Measurements from ENCODE around the gene PPIL4. TPM values are rescaled to one million over a fixed set of nuclear protein-coding genes. Genes with fewer than 3 reads are reported as not detected.

The PPIL4 gene
- total RNA-seq, 1 experiment from 2014 or later: 36.9 TPM

GRCh38 chr6:149477544-149477943 is 68.3 kb downstream of the PPIL4 start:
- H3K79me2 ChIP-seq (ENCODE audit: insufficient read depth, low read length): no peaks in the 10 kb centered on the region
- no peak for TF ChIP-seq CTCF (conservative IDR thresholded peaks at IDR 0.05)
- no peak overlapping the region for H3K14ac ChIP-seq (ENCODE audit: insufficient read depth, low read length)
- no peaks in the 10 kb centered on the region for H3K9me3 ChIP-seq (ENCODE audit: control insufficient read depth, low read depth, low read length)
- no peaks in the 10 kb centered on the region for H3K4me1 ChIP-seq (ENCODE audit: insufficient read depth, low read length)
- H4K20me1 ChIP-seq (ENCODE audit: control insufficient read depth, insufficient read depth, insufficient read length): no peaks in the 10 kb centered on the region
- H3K9ac ChIP-seq (ENCODE audit: extremely low read depth, insufficient read length, low read length): no peak overlapping the region
- H3K23ac ChIP-seq (ENCODE audit: insufficient read length, low read depth, low read length): no peak overlapping the region
- no peak overlapping the region for H3T11ph ChIP-seq (ENCODE audit: low read length)
- no peak overlapping the region for H3K56ac ChIP-seq (ENCODE audit: insufficient read length, low read depth, low read length)
- no peak overlapping the region for H2BK5ac ChIP-seq (ENCODE audit: insufficient read length, low read length)
- H3K4ac ChIP-seq (ENCODE audit: low read depth, low read length): no peak overlapping the region
- no peak overlapping the region for H2BK12ac ChIP-seq (ENCODE audit: insufficient read length, low read depth, low read length)
- H3K9me3 Mint-ChIP-seq: no peaks in the 10 kb centered on the region
- no peak overlapping the region for H2BK120ac ChIP-seq (ENCODE audit: low read depth, low read length, poor library complexity, severe bottlenecking)
- no peaks in the 10 kb centered on the region for H3K79me1 ChIP-seq (ENCODE audit: insufficient read depth, low read depth, low read length, poor library complexity, severe bottlenecking)
- no peaks in the 10 kb centered on the region for H3K27me3 Mint-ChIP-seq (ENCODE audit: low read depth)
- no peak overlapping the region for H2BK15ac ChIP-seq (ENCODE audit: low read depth, low read length)
- H4K5ac ChIP-seq (ENCODE audit: insufficient read length, low read depth, low read length): no peak overlapping the region
- no peaks in the 10 kb centered on the region for H3K36me3 Mint-ChIP-seq (ENCODE audit: insufficient read depth in 1 of 3, low read depth in 3 of 3)
- H3K18ac ChIP-seq (ENCODE audit: insufficient read length, low read depth, low read length): no peak overlapping the region
- no peak overlapping the region for H3K27ac Mint-ChIP-seq
- no peak overlapping the region for H2BK20ac ChIP-seq (ENCODE audit: low read depth, low read length, poor library complexity, severe bottlenecking)
- no peak overlapping the region for H3K4me3 Mint-ChIP-seq
- no peaks in the 10 kb centered on the region for H3K23me2 ChIP-seq (ENCODE audit: insufficient read length, low read depth, low read length, poor library complexity, severe bottlenecking)
- WGBS (ENCODE audit: extremely low coverage, insufficient read length, low lambda C conversion rate): no CpG with 5 or more reads among the region's 5 CpGs
- DNase-seq: no peak
- H4K8ac ChIP-seq (replicated peaks; ENCODE audit: insufficient read length, low read depth, low read length): no peak overlapping the region
- H4K91ac ChIP-seq (ENCODE audit: insufficient read length, low read depth, low read length): no peak overlapping the region
- no peak overlapping the region for H2AK5ac ChIP-seq (ENCODE audit: insufficient read length, low read length)
- no peak overlapping the region for H2AFZ ChIP-seq (ENCODE audit: low read length)
- H3K27ac ChIP-seq (ENCODE audit: insufficient read length, low read depth, low read length): no peak overlapping the region
- H3K4me2 ChIP-seq (ENCODE audit: insufficient read depth, insufficient read length, low read length): no peak overlapping the region
- no peaks in the 10 kb centered on the region for H3K27me3 ChIP-seq (ENCODE audit: insufficient read depth, low read length)
- peaks cover 11 to 19% of the 10 kb centered on the region in 2 experiments for H3K4me1 Mint-ChIP-seq

Measured in H9 (cell line).